PFSK-1 (cell line): ENCODE measurements around the gene ZNF679. TPM values are rescaled to one million over a fixed set of nuclear protein-coding genes. Genes with fewer than 3 reads are reported as not detected.
"Not testable (repeated sequence)": the region's sequence is repeated elsewhere in the genome, so short reads cannot be mapped to it uniquely, and the experiment has no call there.

Experiments used
- FOXP2 ChIP-seq: optimal IDR thresholded peaks from 2 replicates; pipeline ENCODE3; 2011; ENCODE audit warnings: borderline replicate concordance, control low read depth, inconsistent platforms; ENCODE audit not compliant: insufficient read depth; ENCODE audit errors: extremely low read length, extremely low read depth
- POLR2AphosphoS5 ChIP-seq: IDR thresholded peaks from 2 replicates; pipeline ENCODE4 v1.6.1; 2012; ENCODE audit warnings: low read depth, mild to moderate bottlenecking, control low read depth, low read length, moderate library complexity
- SIN3A ChIP-seq: IDR thresholded peaks from 2 replicates; pipeline ENCODE4 v1.6.1; 2012; ENCODE audit warnings: mild to moderate bottlenecking, low read length, moderate library complexity, borderline replicate concordance; ENCODE audit not compliant: insufficient read depth
- TAF1 ChIP-seq: IDR thresholded peaks from 2 replicates; pipeline ENCODE4 v1.6.1; 2012; ENCODE audit warnings: low read length, control low read depth, borderline replicate concordance; ENCODE audit not compliant: insufficient read depth
- polyA plus RNA-seq: library from polyadenylated mRNA; unstranded; fragments of >200 nt; gene quantifications from one replicate; pipeline ENCODE4 v1.2.1, GENCODE V29; 2012; ENCODE audit warnings: low read depth, missing spikeins; ENCODE audit not compliant: insufficient read length
- TF ChIP-seq, protein P1 (sequence below), 2 experiments: IDR thresholded peaks; 2 replicates each; pipeline versions ENCODE4 v1.6.1 to v1.8.0; 2011 to 2012; ENCODE audit warnings: low read depth in 2 of 2, low read length in 2 of 2, control low read depth in 1 of 2, inconsistent platforms in 1 of 2, mild to moderate bottlenecking in 1 of 2, moderate library complexity in 1 of 2; ENCODE audit not compliant: insufficient read depth in 1 of 2

Gene ZNF679
- not detected for polyA plus RNA-seq

DNA sequence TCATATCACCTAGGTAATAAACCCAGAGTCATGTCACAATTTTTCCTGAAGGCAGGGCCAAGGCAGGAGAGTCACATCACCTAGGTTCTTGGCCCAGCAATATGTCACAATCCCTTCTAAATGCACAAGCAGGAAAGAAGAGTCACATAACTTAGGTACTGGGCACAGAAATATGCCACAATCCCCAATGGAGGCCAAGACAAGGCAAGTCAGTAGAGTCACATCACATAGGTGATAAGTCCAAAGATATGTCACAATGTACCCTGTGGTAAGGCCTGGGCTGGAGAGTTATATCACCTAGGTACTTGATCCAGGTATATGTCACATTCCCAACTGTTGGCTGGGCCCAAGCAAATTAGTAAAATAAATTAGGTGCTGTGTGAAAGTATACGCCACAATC, at the start of gene ZNF679:
ZNF679 (plus strand) TSS at position 301 of the 400 bp plus-strand sequence. CDS start 20,644 bp downstream, outside the sequence.
- TF ChIP-seq FOXP2, POLR2AphosphoS5, SIN3A: not testable (repeated sequence)

DNA sequence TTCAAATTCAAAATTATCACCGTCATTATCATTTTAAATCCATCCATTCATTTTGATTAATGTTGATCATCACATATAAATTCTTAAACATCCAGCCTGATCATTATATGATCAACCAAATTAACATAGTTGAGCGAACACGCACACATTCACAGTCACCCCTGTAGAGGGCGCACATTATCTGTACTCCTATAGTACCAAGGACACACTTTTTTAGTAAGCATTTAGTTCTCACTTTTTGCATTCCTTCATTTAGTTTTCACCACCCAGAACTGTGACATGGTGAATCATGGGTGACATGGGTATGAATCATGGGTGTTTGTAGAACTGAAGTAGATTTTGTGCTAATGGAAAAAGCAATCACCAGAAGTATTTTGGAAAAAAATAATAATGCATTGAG, 47.3 kb upstream of the ZNF679 start:
- TF ChIP-seq POLR2AphosphoS5, result no peak

DNA sequence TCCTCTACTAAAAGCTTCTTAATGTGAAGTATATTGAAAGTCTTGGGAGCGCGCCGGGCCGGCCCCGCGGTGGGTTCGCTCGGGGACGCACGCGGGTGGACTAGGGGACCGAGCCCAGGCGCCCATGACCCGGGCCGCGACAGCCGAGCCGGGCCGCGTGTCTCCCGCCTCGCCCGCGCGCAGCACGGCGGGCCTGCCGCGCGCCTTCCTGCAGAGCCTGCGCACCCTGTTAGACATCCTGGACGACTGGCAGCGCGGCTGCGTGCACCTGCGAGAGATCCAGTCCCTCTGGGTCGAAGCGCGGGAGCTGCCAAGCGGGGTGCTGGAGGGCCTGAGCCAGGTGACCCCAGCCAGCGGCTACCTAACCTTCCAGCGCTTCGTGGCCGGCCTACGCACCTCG, 46.7 kb upstream of the ZNF679 start:
- TF ChIP-seq SIN3A (no peak), TAF1 (no peak), FOXP2 (no peak), POLR2AphosphoS5 (no peak)
- TF ChIP-seq, protein P1, sequence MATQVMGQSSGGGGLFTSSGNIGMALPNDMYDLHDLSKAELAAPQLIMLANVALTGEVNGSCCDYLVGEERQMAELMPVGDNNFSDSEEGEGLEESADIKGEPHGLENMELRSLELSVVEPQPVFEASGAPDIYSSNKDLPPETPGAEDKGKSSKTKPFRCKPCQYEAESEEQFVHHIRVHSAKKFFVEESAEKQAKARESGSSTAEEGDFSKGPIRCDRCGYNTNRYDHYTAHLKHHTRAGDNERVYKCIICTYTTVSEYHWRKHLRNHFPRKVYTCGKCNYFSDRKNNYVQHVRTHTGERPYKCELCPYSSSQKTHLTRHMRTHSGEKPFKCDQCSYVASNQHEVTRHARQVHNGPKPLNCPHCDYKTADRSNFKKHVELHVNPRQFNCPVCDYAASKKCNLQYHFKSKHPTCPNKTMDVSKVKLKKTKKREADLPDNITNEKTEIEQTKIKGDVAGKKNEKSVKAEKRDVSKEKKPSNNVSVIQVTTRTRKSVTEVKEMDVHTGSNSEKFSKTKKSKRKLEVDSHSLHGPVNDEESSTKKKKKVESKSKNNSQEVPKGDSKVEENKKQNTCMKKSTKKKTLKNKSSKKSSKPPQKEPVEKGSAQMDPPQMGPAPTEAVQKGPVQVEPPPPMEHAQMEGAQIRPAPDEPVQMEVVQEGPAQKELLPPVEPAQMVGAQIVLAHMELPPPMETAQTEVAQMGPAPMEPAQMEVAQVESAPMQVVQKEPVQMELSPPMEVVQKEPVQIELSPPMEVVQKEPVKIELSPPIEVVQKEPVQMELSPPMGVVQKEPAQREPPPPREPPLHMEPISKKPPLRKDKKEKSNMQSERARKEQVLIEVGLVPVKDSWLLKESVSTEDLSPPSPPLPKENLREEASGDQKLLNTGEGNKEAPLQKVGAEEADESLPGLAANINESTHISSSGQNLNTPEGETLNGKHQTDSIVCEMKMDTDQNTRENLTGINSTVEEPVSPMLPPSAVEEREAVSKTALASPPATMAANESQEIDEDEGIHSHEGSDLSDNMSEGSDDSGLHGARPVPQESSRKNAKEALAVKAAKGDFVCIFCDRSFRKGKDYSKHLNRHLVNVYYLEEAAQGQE (IDR thresholded peaks at IDR 0.05; ENCODE audit: insufficient read depth in 1 of 2, low read depth in 2 of 2, low read length in 2 of 2), result no peak

DNA sequence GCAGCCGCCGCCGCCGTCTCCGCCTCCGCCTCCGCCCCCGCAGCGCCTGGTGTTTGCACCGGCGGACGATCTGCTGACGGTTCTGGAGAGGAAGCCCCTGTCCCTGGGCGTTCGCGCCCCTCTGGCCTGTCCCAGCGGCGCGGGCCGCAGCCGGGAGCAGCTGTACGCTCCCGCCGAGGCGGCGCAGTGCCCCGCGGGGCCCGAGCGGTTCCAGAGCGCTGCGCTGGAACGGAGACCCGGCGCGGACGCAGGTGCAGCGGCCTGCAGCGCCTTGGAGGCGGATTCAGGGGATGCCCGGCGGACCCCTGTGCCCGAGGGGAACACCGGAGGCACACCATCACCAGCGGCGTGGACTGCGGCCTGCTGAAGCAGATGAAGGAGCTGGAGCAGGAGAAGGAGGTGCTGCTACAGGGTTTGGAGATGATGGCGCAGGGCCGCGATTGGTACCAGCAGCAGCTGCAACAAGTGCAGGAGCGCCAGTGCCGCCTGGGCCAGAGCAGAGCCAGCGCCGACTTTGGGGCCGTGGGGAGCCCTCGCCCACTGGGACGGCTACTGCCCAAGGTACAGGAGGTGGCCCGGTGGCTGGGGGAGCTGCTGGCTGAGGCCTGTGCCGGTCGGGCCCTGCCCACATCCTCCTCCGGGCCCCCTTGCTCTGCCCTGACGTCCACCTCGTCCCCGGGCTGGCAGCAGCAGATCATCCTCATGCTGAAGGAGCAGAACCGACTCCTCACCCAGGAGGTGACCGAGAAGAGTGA, 46.1 kb upstream of the ZNF679 start:
- no peak for TF ChIP-seq FOXP2
- TF ChIP-seq, protein P1 (IDR thresholded peaks at IDR 0.05; ENCODE audit: insufficient read depth in 1 of 2, low read depth in 2 of 2, low read length in 2 of 2), result no peak
- TF ChIP-seq POLR2AphosphoS5, result no peak
- TF ChIP-seq TAF1, result no peak
- TF ChIP-seq SIN3A, result no peak

DNA sequence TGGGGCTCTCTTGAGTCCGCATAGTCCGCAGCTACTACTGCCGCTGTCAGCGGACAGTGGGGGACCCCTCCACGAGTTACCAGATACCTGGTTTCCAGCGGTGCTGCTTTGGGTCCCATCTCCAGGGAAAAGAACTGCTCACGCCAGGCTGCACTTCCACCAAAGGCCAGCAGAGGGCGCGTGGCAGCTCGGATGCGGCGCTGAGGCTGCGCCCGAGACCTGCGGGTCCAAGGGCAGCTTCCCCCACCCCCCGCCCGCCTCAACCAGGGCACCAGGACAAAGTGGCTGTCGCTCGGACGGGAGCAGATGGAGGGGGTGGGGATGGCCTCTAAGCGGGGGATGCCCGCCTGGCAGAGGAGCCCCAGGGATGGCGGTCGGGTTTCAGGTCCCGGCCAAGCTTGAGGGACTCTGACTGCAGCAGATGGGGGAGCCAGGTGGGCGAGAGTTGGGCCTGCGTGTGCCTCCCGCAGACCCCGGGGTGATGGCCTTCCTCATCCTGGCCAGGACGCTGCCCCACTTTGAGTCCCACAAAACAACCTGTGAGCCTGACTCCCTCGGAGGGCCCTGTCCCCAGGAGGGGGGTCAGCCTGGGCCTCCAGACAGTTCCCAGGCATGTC, 45.0 kb upstream of the ZNF679 start:
- TF ChIP-seq FOXP2 (no peak), TAF1 (no peak), SIN3A (no peak), POLR2AphosphoS5 (no peak)
- TF ChIP-seq, protein P1 (IDR thresholded peaks at IDR 0.05; ENCODE audit: insufficient read depth in 1 of 2, low read depth in 2 of 2, low read length in 2 of 2), result no peak

DNA sequence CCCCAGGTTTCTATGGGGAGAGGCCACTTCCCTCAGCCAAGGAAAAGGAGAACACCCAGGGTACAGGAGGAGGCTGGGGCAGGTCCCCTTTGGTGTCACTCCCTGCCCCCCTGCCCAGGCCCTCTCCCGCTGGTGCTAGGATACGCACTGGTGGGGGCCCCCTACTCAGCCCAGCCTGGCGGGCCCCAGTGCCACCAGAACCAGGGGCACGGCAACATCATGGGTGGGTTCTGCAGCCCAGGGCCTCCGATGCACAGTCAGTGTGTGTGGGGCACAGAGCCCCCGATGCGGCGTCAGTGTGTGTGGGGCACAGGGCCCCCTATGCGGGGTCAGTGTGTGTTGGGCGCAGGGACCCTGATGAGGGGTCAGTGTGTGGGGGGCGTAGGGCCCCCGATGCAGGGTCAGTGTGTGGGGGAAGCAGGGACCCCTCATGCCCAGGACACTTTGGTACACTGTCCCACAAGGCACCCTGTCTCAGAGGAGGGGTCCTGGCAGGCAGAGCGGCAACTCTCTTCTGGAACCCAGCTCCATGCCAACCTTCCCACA, 44.4 kb upstream of the ZNF679 start:
- TF ChIP-seq POLR2AphosphoS5 (no peak), SIN3A (no peak), TAF1 (no peak), FOXP2 (no peak)
- TF ChIP-seq, protein P1 (IDR thresholded peaks at IDR 0.05; ENCODE audit: insufficient read depth in 1 of 2, low read depth in 2 of 2, low read length in 2 of 2), result no peak
